ENCODE measurements around the gene B4GAT1.
"Not testable (repeated sequence)": the region's sequence is repeated elsewhere in the genome, so short reads cannot be mapped to it uniquely, and the experiment has no call there.

Gene B4GAT1

GRCh38 chr11:66363187-66363601 is 15.8 kb upstream of the B4GAT1 start:
- DNase-seq (ENCODE audit: low read depth), result no peak

GRCh38 chr11:66362481-66363147 is 15.2 kb upstream of the B4GAT1 start:
- DNase-seq (ENCODE audit: low read depth), result no peak

GRCh38 chr11:66361502-66361941 is 14.1 kb upstream of the B4GAT1 start:
- DNase-seq (ENCODE audit: low read depth), result no peak

- no peak for DNase-seq (ENCODE audit: low read depth)
These were observed 13.1 kb upstream of the B4GAT1 start for GRCh38 chr11:66360406-66361073.

GRCh38 chr11:66359662-66360087 is 12.2 kb upstream of the B4GAT1 start:
- no peak for DNase-seq (ENCODE audit: low read depth)

- DNase-seq (ENCODE audit: low read depth), result not testable (repeated sequence)
These were observed 3.3 kb upstream of the B4GAT1 start for GRCh38 chr11:66350560-66351235.

GRCh38 chr11:66349084-66349386 is 1.6 kb upstream of the B4GAT1 start:
- no peak for DNase-seq (ENCODE audit: low read depth)

- no peak for DNase-seq (ENCODE audit: low read depth)
These were observed 679 bp downstream of the B4GAT1 start for GRCh38 chr11:66346476-66347424.

GRCh38 chr11:66345316-66345649 is 2.1 kb downstream of the B4GAT1 start:
- DNase-seq (ENCODE audit: low read depth), result no peak

- DNase-seq (ENCODE audit: low read depth), result peak; percentile 86
These were observed 2.7 kb downstream of the B4GAT1 start, which contains the start of gene BRMS1 for GRCh38 chr11:66344550-66345315. Gene BRMS1, minus strand, starts transcription at chr11:66345104. Its CDS starts 2,870 bp downstream, at chr11:66342234.

GRCh38 chr11:66343176-66343575 is 4.3 kb downstream of the B4GAT1 start:
- DNase-seq (ENCODE audit: low read depth), result no peak

GRCh38 chr11:66341502-66342126 is 5.8 kb downstream of the B4GAT1 start:
- no peak for DNase-seq (ENCODE audit: low read depth)

GRCh38 chr11:66340596-66341501 is 6.6 kb downstream of the B4GAT1 start:
- DNase-seq (ENCODE audit: low read depth), result no peak

- DNase-seq (ENCODE audit: low read depth), result no peak
These were observed 7.5 kb downstream of the B4GAT1 start for GRCh38 chr11:66339686-66340483.

GRCh38 chr11:66339162-66339675 is 8.2 kb downstream of the B4GAT1 start:
- DNase-seq (ENCODE audit: low read depth), result no peak

- DNase-seq (ENCODE audit: low read depth), result no peak
These were observed 8.9 kb downstream of the B4GAT1 start for GRCh38 chr11:66338276-66339161.

GRCh38 chr11:66337103-66337899 is 10.1 kb downstream of the B4GAT1 start:
- no peak for DNase-seq (ENCODE audit: low read depth)

Data from GM04503 (cell line).